Measurements from ENCODE around the gene RGS7.
"Not testable (repeated sequence)": the region's sequence is repeated elsewhere in the genome, so short reads cannot be mapped to it uniquely, and the experiment has no call there.

Gene RGS7

GRCh38 chr1:241309651-241310050 lies 47.4 kb downstream of the RGS7 start:
- H3K4me3 ChIP-seq (ENCODE audit: low read depth, low read length): no peak overlapping the region
- CTCF ChIA-PET: no interaction called here
- TF ChIP-seq, protein P1, sequence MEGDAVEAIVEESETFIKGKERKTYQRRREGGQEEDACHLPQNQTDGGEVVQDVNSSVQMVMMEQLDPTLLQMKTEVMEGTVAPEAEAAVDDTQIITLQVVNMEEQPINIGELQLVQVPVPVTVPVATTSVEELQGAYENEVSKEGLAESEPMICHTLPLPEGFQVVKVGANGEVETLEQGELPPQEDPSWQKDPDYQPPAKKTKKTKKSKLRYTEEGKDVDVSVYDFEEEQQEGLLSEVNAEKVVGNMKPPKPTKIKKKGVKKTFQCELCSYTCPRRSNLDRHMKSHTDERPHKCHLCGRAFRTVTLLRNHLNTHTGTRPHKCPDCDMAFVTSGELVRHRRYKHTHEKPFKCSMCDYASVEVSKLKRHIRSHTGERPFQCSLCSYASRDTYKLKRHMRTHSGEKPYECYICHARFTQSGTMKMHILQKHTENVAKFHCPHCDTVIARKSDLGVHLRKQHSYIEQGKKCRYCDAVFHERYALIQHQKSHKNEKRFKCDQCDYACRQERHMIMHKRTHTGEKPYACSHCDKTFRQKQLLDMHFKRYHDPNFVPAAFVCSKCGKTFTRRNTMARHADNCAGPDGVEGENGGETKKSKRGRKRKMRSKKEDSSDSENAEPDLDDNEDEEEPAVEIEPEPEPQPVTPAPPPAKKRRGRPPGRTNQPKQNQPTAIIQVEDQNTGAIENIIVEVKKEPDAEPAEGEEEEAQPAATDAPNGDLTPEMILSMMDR (IDR thresholded peaks at IDR 0.05; ENCODE audit: insufficient read depth, low read length, missing control alignments): no peak
- DNase-seq (ENCODE audit: low read depth, low spot score): no peak
- POLR2A ChIA-PET: no interaction called here

- H3K4me3 ChIP-seq (ENCODE audit: low read depth, low read length): no peak overlapping the region
- CTCF ChIA-PET: no interaction called here
- no peak for DNase-seq (ENCODE audit: low read depth, low spot score)
- TF ChIP-seq, protein P1 (IDR thresholded peaks at IDR 0.05; ENCODE audit: insufficient read depth, low read length, missing control alignments): no peak
- POLR2A ChIA-PET: no interaction called here
Observed at GRCh38 chr1:241308471-241308870, 48.5 kb downstream of the RGS7 start.

DNA sequence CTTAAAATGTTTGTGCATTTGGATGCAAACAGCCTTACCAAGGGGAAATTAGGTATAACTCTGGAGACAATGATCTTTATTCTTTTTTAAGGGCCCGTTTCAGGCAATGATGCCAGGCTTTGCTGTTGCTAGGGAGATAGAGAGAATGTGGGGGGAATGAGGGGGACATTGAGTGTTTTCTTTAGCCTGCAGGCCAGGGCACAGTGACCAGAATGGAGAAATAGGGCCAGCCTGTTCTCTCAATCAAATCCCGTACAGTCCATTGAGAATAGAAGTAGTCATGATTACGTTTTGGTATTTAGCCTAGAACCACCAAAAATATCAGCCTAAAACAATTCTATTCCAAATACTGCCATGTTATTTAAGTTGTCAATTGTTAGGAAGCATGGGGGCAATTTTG lies 49.0 kb downstream of the RGS7 start:
- DNase-seq (ENCODE audit: low read depth, low spot score): no peak
- TF ChIP-seq, protein P1 (IDR thresholded peaks at IDR 0.05; ENCODE audit: insufficient read depth, low read length, missing control alignments): no peak
- POLR2A ChIA-PET: no interaction called here

GRCh38 chr1:241306125-241306790 lies 50.7 kb downstream of the RGS7 start:
- CTCF ChIA-PET: no interaction called here
- no peak overlapping the region for H3K4me3 ChIP-seq (ENCODE audit: low read depth, low read length)
- no peak for DNase-seq (ENCODE audit: low read depth, low spot score)
- POLR2A ChIA-PET: no interaction called here
- TF ChIP-seq, protein P1 (IDR thresholded peaks at IDR 0.05; ENCODE audit: insufficient read depth, low read length, missing control alignments): no peak

More for the DNA sequence above, 49.0 kb downstream of the RGS7 start:
- CTCF ChIA-PET: no interaction called here
- H3K4me3 ChIP-seq (ENCODE audit: low read depth, low read length): no peak overlapping the region

DNA sequence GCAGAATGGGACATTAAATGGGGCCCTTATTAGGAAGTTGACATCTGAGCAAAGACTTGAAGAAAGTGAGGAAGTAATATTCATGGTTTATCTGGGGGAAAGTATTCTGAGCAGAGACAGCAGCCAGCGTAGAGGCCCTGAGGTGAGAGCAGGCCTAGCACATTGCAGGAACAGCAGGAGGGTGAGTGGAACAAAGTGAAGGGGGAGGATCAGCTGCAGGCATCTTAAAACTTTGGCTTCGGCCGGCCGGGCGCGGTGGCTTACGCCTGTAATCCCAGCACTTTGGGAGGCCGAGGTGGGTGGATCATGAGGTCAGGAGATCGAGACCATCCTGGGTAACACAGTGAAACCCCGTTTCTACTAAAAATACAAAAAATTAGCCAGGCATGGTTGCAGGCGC lies 55.0 kb downstream of the RGS7 start:
- POLR2A ChIA-PET; H3K4me3 ChIP-seq (ENCODE audit: low read depth, low read length); DNase-seq (ENCODE audit: low read depth, low spot score); CTCF ChIA-PET: not testable (repeated sequence)

DNA sequence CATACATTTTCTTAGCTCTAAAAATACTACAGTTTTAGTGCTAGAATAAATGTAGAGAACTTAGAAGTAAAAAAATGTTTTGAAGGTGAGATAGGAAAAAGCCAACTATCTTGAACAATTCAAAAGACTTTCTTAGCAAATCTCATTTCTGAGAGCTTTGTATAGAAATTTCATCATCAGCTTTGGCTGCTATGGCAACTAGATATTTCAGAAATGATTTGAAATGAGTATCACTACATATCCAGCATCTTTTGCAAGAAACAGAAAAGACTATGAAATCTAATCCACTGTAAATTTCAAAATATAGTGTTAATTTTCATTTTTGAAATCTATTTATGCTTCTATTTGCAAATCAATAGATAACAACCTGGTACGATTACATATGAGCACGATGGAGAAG lies 57.7 kb downstream of the RGS7 start:
- TF ChIP-seq, protein P1 (IDR thresholded peaks at IDR 0.05; ENCODE audit: insufficient read depth, low read length, missing control alignments): no peak

GRCh38 chr1:241292973-241293372 lies 64.0 kb downstream of the RGS7 start:
- TF ChIP-seq, protein P1 (IDR thresholded peaks at IDR 0.05; ENCODE audit: insufficient read depth, low read length, missing control alignments): no peak
- POLR2A ChIA-PET: no interaction called here
- no peak for DNase-seq (ENCODE audit: low read depth, low spot score)
- no peak overlapping the region for H3K4me3 ChIP-seq (ENCODE audit: low read depth, low read length)
- CTCF ChIA-PET: no interaction called here

More for the DNA sequence above, 57.7 kb downstream of the RGS7 start:
- CTCF ChIA-PET: no interaction called here
- DNase-seq (ENCODE audit: low read depth, low spot score): no peak
- no peak overlapping the region for H3K4me3 ChIP-seq (ENCODE audit: low read depth, low read length)
- POLR2A ChIA-PET: no interaction called here

DNA sequence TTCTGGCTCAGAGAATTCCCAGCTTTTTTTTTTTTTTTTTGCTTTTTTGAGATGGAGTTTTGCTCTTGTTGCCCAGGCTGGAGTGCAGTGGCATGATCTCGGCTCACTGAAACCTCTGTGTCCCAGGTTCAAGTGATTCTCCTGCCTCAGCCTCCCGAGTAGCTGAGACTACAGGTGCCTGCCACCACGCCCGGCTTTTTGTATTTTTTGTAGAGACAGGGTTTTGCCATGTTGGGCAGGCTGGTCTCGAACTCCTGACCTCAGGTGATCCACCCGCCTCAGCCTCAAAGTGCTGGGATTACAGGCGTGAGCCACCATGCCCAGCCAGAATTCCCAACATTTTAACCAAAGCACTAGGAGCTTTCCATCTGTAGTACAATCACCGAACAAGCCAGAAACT lies 65.5 kb downstream of the RGS7 start:
- POLR2A ChIA-PET: interaction anchor here (0.7 kb wide), 1 partner anchor 89 kb away, joined by 3 read pairs; no protein-coding TSS in a partner anchor
- H3K4me3 ChIP-seq (ENCODE audit: low read depth, low read length); DNase-seq (ENCODE audit: low read depth, low spot score); CTCF ChIA-PET: not testable (repeated sequence)

Measured in AG04449 (cell line).